ENCODE measurements around the gene TRIM14. TPM values are rescaled to one million over a fixed set of nuclear protein-coding genes. Genes with fewer than 3 reads are reported as not detected.

Gene TRIM14
- polyA plus RNA-seq, 3 donors, result 23.0 to 30.6 (median 28.5) TPM

GRCh38 chr9:98034593-98035546 lies 84.2 kb downstream of the TRIM14 start:
- Histone ChIP-seq H3K27me3 (ENCODE audit: control insufficient read depth in 2 of 2, insufficient read depth in 2 of 2, low read length in 2 of 2) (no peaks in the 10 kb centered on the region), H3K4me2 (replicated peaks; ENCODE audit: extremely low read depth, low read length, poor library complexity, severe bottlenecking) (peak overlapping the region; percentile 30), H3K27ac (ENCODE audit: low read depth in 1 of 2, low read length in 2 of 2) (no peak overlapping the region), H3K36me3 (replicated peaks in 1 of 2; ENCODE audit: control insufficient read depth in 1 of 2, insufficient read depth in 2 of 2, low read length in 2 of 2) (no peaks in the 10 kb centered on the region), H3K4me1 (ENCODE audit: control insufficient read depth in 1 of 2, insufficient read depth in 2 of 2, low read length in 2 of 2) (peaks cover 4 to 6% of the 10 kb centered on the region in 2 donors), H3K4me3 (replicated peaks in 1 of 3; ENCODE audit: low read depth in 2 of 3, low read length in 3 of 3) (no peak overlapping the region), H2AFZ (ENCODE audit: insufficient read depth, low read depth, low read length, poor library complexity, severe bottlenecking) (peak overlapping the region; percentile 47), H3K9me3 (replicated peaks in 1 of 2; ENCODE audit: control insufficient read depth in 1 of 2, insufficient read depth in 1 of 2, low read length in 2 of 2) (no peaks in the 10 kb centered on the region), H3K79me2 (ENCODE audit: insufficient read depth, low read length) (no peaks in the 10 kb centered on the region), H3K9ac (ENCODE audit: insufficient read depth, low read length, poor library complexity, severe bottlenecking) (no peak overlapping the region), H4K20me1 (ENCODE audit: insufficient read depth, low read length) (no peaks in the 10 kb centered on the region)
- Mint-ChIP-seq H3K9me3 (no peaks in the 10 kb centered on the region), H3K4me1 (peaks cover 12% of the 10 kb centered on the region), H3K36me3 (no peaks in the 10 kb centered on the region), H3K27me3 (ENCODE audit: low read depth in 3 of 3) (peaks cover 0 to 5% (median 2%) of the 10 kb centered on the region in 3 donors), H3K27ac (peak overlapping the region in 2 of 7 donors; percentile 26 to 80), H3K4me3 (peak overlapping the region; percentile 43 to 46)
- intact Hi-C loops (cut with micrococcal nuclease), result loop anchor here (5.0 to 10.0 kb wide), 4 partner anchors 43 to 320 kb away; partner anchors contain the start of gene TRMO (in 2 of the 2)
- TF ChIP-seq, protein P1, sequence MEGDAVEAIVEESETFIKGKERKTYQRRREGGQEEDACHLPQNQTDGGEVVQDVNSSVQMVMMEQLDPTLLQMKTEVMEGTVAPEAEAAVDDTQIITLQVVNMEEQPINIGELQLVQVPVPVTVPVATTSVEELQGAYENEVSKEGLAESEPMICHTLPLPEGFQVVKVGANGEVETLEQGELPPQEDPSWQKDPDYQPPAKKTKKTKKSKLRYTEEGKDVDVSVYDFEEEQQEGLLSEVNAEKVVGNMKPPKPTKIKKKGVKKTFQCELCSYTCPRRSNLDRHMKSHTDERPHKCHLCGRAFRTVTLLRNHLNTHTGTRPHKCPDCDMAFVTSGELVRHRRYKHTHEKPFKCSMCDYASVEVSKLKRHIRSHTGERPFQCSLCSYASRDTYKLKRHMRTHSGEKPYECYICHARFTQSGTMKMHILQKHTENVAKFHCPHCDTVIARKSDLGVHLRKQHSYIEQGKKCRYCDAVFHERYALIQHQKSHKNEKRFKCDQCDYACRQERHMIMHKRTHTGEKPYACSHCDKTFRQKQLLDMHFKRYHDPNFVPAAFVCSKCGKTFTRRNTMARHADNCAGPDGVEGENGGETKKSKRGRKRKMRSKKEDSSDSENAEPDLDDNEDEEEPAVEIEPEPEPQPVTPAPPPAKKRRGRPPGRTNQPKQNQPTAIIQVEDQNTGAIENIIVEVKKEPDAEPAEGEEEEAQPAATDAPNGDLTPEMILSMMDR (IDR thresholded peaks at IDR 0.05), result peak; percentile 91
- peak; percentile 76 to 84 (median 79) for DNase-seq
- WGBS (ENCODE audit: insufficient coverage), result 20% methylated on average over 5 of the region's 20 CpGs

GRCh38 chr9:98031935-98032334 lies 87.1 kb downstream of the TRIM14 start:
- H3K79me2 ChIP-seq (ENCODE audit: insufficient read depth, low read length), result no peaks in the 10 kb centered on the region
- intact Hi-C loops (cut with micrococcal nuclease), result loop anchor here (5.0 to 10.0 kb wide), 4 partner anchors 40 to 317 kb away; partner anchors contain the start of gene TRMO (in 2 of the 2)
- no peak overlapping the region for H3K9ac ChIP-seq (ENCODE audit: insufficient read depth, low read length, poor library complexity, severe bottlenecking)
- TF ChIP-seq, protein P1 (IDR thresholded peaks at IDR 0.05), result no peak
- no peaks in the 10 kb centered on the region for H4K20me1 ChIP-seq (ENCODE audit: insufficient read depth, low read length)
- no peaks in the 10 kb centered on the region for H3K9me3 ChIP-seq (replicated peaks in 1 of 2; ENCODE audit: control insufficient read depth in 1 of 2, insufficient read depth in 1 of 2, low read length in 2 of 2)
- Mint-ChIP-seq H3K4me1 (peaks cover 6% of the 10 kb centered on the region), H3K36me3 (peaks cover under 1 to 5% of the 10 kb centered on the region in 2 donors), H3K27ac (no peak overlapping the region), H3K27me3 (ENCODE audit: low read depth in 3 of 3) (peaks cover 2% of the 10 kb centered on the region in 3 donors), H3K9me3 (no peaks in the 10 kb centered on the region), H3K4me3 (no peak overlapping the region)
- DNase-seq, result no peak
- no peak overlapping the region for H3K4me2 ChIP-seq (replicated peaks; ENCODE audit: extremely low read depth, low read length, poor library complexity, severe bottlenecking)
- no peak overlapping the region for H3K27ac ChIP-seq (ENCODE audit: low read depth in 1 of 2, low read length in 2 of 2)
- no CpG with 5 or more reads among the region's 1 CpG for WGBS (ENCODE audit: insufficient coverage)
- H2AFZ ChIP-seq (ENCODE audit: insufficient read depth, low read depth, low read length, poor library complexity, severe bottlenecking), result no peak overlapping the region
- H3K4me1 ChIP-seq (ENCODE audit: control insufficient read depth in 1 of 2, insufficient read depth in 2 of 2, low read length in 2 of 2), result peaks cover 3 to 4% of the 10 kb centered on the region in 2 donors
- no peaks in the 10 kb centered on the region for H3K36me3 ChIP-seq (replicated peaks in 1 of 2; ENCODE audit: control insufficient read depth in 1 of 2, insufficient read depth in 2 of 2, low read length in 2 of 2)
- H3K27me3 ChIP-seq (ENCODE audit: control insufficient read depth in 2 of 2, insufficient read depth in 2 of 2, low read length in 2 of 2), result no peaks in the 10 kb centered on the region
- no peak overlapping the region for H3K4me3 ChIP-seq (replicated peaks in 1 of 3; ENCODE audit: low read depth in 2 of 3, low read length in 3 of 3)

Data from CD14-positive monocyte (primary cell).